C4-2B (cell line): Measurements from ENCODE around the gene ATF2.

Experiments
- CTCF ChIP-seq: fragments of 450-650 bp; conservative IDR thresholded peaks from 2 replicates; pipeline ENCODE4 v1.5.1; 2017; ENCODE audit warnings: mild to moderate bottlenecking
- ZFX ChIP-seq: fragments of 450-650 bp; IDR thresholded peaks from 2 replicates; pipeline ENCODE4 v1.6.1; 2017

GRCh38 chr2:175066411-175066810 lies 101.6 kb downstream of the ATF2 start:
- TF ChIP-seq CTCF (no peak), ZFX (no peak)
